Glomerular visceral epithelial cell (primary cell): ENCODE results near the gene SLC20A1.

Experiments
- DNase-seq: peaks from one replicate; pipeline ENCODE4 v3.0.0-alpha.2; 2016; ENCODE audit errors: extremely low spot score

The SLC20A1 gene

GRCh38 chr2:112626604-112627059 is 19.1 kb upstream of the SLC20A1 start:
- peak; percentile 81 for DNase-seq

DNA sequence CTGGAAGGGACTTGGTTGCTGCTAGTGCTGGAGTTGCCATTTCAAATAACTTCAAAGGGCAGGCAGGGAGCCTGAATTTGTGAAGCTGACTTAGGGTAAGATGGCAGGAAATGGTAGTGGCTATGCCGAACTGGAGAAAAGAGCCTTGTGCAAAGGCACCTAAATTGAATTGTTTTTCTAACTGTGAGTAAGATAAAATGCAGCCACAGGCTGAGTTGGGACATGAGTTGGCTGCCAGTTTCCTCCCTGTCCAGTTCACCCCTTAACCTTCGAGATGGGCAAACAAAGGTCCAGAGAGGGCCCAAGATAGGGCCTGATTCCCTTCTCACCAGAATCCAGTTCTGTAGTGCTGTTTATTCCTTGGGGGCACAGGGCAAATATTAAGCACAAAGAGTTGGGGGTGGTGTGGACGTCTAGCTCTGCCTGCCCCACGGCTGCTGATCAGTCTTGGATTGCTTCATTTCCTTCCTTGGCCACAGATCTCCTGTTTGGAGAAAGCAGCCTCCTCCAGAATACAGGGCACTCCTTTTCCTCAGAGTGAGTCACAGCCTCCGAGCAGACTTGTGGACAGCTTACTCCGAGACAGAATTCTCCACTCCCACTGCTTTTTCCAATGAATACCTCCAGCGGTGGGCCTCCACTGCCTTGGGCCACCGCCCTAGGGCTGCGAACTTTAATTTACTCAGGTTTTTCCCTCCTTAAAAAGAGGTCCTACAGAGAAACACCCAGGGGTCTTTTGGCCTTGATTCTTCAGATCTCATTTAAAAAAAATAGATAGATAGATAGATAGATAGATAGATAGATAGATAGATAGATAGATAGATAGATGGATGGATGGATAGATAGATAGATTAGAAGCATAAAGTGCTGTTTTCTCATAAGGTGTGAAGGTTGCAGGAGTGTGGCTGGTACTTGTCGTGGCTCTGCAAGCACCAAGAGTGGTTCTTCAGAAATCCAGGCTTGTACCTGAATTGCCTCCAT is 18.4 kb upstream of the SLC20A1 start:
- peak; percentile 93 for DNase-seq

GRCh38 chr2:112629224-112629623 is 16.5 kb upstream of the SLC20A1 start:
- no peak for DNase-seq

GRCh38 chr2:112629823-112630222 is 15.9 kb upstream of the SLC20A1 start:
- no peak for DNase-seq

DNA sequence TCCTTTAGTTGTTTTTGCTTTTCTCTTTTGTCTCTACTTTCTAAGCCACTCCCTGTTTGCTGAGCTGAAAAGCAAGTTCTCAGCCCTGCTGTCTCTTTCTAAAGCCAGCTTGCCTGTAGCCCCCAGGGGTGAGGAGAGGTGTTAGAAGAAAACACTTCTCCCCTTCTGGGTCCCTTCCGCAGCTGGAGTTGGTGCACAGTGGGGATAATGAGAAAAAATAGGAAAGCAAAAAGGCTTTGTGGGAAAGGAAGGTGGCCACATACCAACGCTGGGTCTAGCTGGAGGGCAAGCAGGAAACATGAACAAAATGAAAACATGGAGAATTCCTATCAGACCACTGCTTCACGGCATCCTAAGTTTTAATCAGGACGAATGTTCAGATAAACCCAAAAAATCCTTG is 15.5 kb upstream of the SLC20A1 start:
- no peak for DNase-seq

DNA sequence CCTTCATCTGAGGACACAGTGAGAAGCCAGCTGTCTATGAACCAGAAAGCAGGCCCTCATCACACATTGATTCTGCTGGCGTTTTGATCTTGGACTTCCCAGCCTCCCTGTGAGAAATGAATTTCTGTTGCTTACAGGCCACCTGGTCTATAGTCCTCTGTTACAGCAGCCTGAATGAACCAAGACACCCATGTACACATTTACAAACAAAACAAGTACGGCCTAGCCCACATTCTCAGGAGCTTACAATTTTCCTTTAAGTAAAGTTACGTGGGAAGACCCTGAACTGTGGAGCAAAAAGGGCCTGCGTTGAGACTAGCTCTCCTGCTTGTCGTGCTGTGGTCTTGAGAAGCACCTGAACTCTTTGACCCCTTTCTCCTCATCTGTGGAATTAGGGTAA is 12.0 kb upstream of the SLC20A1 start:
- no peak for DNase-seq

DNA sequence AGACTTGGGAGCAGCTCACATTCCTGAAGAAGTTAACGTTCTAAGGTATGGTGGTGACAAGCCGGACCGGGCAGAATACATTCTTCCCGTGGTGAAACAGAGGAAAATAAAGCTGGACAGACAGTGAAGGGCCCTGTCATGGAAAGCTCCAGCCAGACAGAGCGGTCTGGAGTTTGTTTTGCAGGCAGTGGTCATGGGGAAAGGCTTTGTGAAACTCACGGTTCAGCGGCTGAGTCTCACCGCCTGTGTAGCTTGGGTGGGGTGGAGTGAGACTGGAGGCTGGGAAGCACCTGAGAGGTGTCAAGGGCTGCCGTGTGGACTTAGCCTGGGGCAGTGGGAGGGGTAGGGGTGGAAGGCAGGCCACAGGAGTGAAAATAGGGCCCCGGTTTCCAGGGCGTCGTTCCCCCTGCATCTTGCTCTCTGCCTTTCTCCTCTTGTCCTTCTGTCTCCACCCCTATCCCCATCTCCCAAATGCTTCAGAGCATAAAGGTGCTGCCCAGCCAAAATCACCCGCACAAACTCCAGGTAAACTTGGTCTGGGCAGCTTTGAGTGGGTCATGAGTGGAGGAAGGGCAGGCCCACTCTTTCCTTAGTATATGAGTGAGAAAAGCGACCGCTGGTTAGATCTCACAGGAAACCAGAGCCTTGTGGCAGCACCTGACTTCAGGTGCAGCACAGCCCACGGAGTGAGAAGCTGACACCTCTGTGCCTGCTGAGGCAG is 11.4 kb upstream of the SLC20A1 start:
- DNase-seq = no peak

DNA sequence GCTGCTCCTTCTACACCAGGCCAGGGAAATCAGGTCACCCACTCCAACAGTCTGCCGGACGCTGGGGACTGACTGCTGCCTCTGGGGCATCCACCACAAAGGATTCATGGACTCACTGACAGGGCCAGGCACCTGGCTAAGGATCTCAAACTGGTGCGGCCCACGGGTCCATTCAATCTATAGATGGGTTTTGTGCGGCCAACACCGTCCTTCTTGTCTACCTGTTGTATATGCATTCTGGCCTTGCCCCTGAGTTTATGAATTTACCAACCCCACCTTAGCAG is 10.9 kb upstream of the SLC20A1 start:
- DNase-seq = no peak

DNA sequence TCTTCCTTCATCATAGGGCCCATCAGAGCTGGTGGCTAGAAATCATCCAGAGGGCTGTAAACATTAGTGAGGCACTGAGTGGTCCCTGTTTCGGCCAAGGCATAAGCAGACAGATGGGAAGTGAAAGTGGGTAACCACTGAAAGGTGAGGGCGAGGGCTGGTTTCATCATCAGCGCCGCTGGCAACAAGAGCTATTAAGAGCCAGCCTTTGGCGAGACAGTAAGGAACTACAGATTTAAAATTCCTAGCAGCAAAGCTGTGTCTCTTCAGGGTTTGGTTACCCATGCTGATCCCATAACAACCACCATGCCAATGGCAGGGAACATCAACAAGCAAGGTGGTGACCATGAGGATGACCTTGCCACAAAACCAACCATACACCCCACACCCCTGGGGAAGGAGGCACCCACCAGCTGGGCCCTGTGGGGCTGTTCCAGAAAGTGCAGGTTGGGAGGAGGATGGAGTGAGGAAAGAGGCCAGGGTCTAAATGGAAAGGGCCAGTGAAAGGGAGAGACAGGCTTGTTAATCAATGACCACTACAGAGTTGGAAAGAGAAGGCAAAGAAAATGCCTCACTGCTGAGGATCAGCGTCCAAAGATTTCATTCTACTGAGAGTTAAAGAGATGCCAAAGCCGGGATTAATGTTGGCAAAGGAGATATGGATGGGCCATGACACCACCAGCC is 9.0 kb upstream of the SLC20A1 start:
- no peak for DNase-seq

DNA sequence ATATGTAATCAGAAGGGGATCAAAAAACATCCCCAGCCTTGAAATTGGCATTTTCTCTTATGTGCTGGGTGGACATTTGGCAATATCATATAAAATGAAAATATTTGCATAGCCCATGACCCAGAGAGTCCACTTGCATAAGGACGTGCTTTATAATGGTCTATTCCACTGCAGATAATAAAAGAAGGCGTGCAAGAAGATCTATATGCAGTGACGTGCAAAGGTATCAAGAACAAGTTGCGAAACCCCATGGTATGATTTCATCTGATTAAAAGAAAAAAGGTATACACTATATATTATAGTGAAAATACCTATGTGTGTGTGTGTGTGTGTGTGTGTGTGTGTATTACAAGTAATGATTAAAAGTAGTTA is 8.5 kb upstream of the SLC20A1 start:
- no peak for DNase-seq

DNA sequence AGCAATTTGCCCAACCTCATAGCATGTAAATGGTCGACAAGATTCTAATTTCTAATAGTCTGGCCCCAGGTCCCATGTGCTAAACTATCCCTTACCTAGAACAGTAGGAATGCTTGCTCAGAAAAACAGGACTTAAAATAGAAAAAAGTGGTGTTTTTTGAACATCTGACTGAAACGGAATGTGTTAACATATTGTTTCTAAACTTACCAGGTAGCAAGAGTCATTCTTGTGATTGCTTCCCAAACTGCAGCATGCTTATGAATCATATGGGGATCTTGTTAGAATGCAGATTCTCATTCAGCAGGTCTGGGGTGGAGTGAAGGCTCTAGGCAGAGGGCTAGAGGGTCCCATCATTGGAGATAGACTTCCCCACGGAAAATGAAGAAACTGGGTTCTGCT is 5.8 kb upstream of the SLC20A1 start:
- no peak for DNase-seq

GRCh38 chr2:112640467-112640799 is 5.3 kb upstream of the SLC20A1 start:
- DNase-seq = no peak

GRCh38 chr2:112640800-112641675 is 4.7 kb upstream of the SLC20A1 start:
- DNase-seq = peak; percentile 79

- DNase-seq = no peak
Observed at GRCh38 chr2:112641701-112642100, 4.0 kb upstream of the SLC20A1 start.

GRCh38 chr2:112642561-112642960 is 3.2 kb upstream of the SLC20A1 start:
- DNase-seq = no peak

- no peak for DNase-seq
Observed at GRCh38 chr2:112642966-112643365, 2.8 kb upstream of the SLC20A1 start.

DNA sequence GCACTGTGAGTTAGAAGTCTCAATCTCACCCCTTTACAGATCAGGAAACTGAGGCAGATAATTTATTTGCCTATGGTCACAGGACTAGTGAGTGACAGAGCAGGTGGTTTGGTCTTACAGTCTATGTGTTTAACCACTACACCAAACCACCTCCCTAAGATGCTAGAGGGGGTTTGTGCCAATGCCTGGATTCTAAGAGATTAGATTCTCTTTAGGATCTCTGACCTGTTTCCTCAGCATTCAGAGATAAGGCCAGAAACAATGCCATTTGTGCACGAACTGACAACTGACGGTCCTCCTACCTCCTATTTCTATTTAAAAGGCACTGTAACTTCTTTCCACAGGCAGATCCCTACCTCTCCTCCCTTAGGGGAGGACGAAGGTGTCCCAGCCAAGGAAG is 2.3 kb upstream of the SLC20A1 start:
- DNase-seq = no peak

DNA sequence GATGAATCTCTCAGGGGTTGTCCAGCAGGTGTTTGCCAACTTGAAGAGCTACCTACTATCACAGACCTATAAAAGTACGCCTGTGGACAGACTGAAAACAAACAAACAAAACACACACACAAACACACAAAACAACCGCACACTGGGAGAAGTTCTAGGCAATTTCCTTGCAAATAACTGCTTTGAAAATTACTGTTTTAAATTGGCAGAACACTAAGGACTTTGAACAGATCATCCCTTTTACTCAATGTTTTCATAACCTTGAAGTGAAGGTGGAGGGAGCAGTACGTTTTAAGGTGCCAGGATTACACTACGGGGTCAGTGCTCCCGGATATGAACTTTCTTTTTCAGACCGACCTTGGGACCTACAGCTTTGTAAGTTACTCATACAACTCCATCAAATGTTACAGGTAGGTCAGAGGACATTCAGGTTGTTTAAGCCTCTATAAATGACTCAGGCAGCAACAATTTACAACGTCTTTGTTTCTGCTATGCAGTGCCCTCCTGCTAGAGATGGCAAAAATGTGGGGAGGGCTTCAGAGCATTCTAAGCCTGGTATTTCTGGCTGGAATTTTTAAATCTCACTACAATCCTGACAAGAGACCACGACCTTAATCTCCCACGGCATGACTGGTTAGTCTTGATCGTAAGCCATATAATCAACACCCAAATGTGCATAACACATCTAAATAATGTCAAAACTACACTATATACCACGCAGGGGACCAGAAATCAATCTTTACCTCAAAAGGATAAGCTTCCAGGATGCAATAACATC is 1.4 kb upstream of the SLC20A1 start:
- DNase-seq = peak; percentile 66

- DNase-seq = no peak
Observed at GRCh38 chr2:112644933-112645309, 818 bp upstream of the SLC20A1 start.

DNA sequence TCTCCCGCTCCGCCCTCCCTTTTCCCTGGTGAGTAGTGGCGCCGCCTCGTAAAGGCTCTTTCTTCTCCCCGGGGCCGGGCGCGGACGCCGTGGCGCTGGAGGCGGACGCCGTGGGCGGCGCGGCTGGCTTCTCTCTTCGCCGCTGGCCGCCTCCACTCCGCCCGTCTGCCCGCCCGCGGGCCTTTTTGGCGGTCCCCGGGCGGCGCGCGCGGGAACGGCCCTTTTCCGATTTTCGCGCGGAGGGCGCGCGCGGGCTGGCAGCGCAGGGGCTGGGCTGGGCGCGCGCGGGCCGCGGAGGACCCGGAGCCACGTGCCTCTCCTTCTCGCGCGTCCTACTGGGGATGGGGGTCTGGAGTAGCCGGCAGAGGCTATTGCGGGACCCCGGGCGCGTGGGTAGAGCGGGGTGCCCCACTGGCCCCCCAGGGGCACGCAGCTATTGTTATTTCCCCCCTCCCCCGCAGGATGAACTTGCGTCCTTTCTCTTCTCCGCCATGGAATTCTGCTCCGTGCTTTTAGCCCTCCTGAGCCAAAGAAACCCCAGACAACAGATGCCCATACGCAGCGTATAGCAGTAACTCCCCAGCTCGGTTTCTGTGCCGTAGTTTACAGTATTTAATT is 472 bp downstream of the SLC20A1 start:
- peak; percentile 32 for DNase-seq
